T-helper 1 cell treated with Interleukin-12 subunit alpha and Interleukin-12 subunit beta and Interleukin-4 antibody, amounts not matched to agents 30 μg/mL and 1 μg/mL, for 36 hours (primary cell): ENCODE results near the gene KIF16B.

Experiments
- H3K27ac Mint-ChIP-seq: one replicate; pipeline ENCODE4 v1.8.0; 2021; ENCODE audit warnings: mild to moderate bottlenecking, mixed read lengths
- H3K27me3 Mint-ChIP-seq: one replicate; pipeline ENCODE4 v1.8.0; 2021; ENCODE audit warnings: low read depth, mixed read lengths
- H3K36me3 Mint-ChIP-seq: one replicate; pipeline ENCODE4 v1.8.0; 2021; ENCODE audit warnings: low read depth, mixed read lengths
- H3K4me1 Mint-ChIP-seq: one replicate; pipeline ENCODE4 v1.8.0; 2021; ENCODE audit warnings: low read depth, mixed read lengths
- H3K4me3 Mint-ChIP-seq: one replicate; pipeline ENCODE4 v1.8.0; 2021; ENCODE audit warnings: mild to moderate bottlenecking, moderate library complexity, mixed read lengths
- H3K9me3 Mint-ChIP-seq: one replicate; pipeline ENCODE4 v1.8.0; 2021; ENCODE audit warnings: mixed read lengths

The KIF16B gene

GRCh38 chr20:16505894-16506293 lies 67.4 kb downstream of the KIF16B start:
- H3K27me3 Mint-ChIP-seq = no peaks in the 10 kb centered on the region
- H3K9me3 Mint-ChIP-seq = no peaks in the 10 kb centered on the region
- H3K27ac Mint-ChIP-seq = no peak overlapping the region
- H3K4me3 Mint-ChIP-seq = no peak overlapping the region
- H3K36me3 Mint-ChIP-seq = peaks cover 17% of the 10 kb centered on the region
- H3K4me1 Mint-ChIP-seq = peaks cover 3% of the 10 kb centered on the region

- H3K27ac Mint-ChIP-seq = no peak overlapping the region
- H3K4me1 Mint-ChIP-seq = peaks cover 3% of the 10 kb centered on the region
- no peaks in the 10 kb centered on the region for H3K27me3 Mint-ChIP-seq
- peaks cover 11% of the 10 kb centered on the region for H3K36me3 Mint-ChIP-seq
- H3K4me3 Mint-ChIP-seq = no peak overlapping the region
- no peaks in the 10 kb centered on the region for H3K9me3 Mint-ChIP-seq
These were observed 71.9 kb downstream of the KIF16B start for GRCh38 chr20:16501301-16501700.

GRCh38 chr20:16500197-16500596 lies 73.1 kb downstream of the KIF16B start:
- Mint-ChIP-seq H3K27me3 (no peaks in the 10 kb centered on the region), H3K36me3 (peaks cover 6% of the 10 kb centered on the region), H3K27ac (no peak overlapping the region), H3K9me3 (no peaks in the 10 kb centered on the region), H3K4me3 (no peak overlapping the region), H3K4me1 (peaks cover 3% of the 10 kb centered on the region)

- Mint-ChIP-seq H3K4me3 (no peak overlapping the region), H3K9me3 (no peaks in the 10 kb centered on the region), H3K27me3 (no peaks in the 10 kb centered on the region), H3K27ac (no peak overlapping the region), H3K4me1 (peaks cover 3% of the 10 kb centered on the region), H3K36me3 (peaks cover 5% of the 10 kb centered on the region)
These were observed 74.6 kb downstream of the KIF16B start for GRCh38 chr20:16498526-16499253.

- no peaks in the 10 kb centered on the region for H3K27me3 Mint-ChIP-seq
- H3K9me3 Mint-ChIP-seq = no peaks in the 10 kb centered on the region
- no peak overlapping the region for H3K27ac Mint-ChIP-seq
- H3K4me3 Mint-ChIP-seq = no peak overlapping the region
- peaks cover 2% of the 10 kb centered on the region for H3K36me3 Mint-ChIP-seq
- peaks cover 3% of the 10 kb centered on the region for H3K4me1 Mint-ChIP-seq
These were observed 75.4 kb downstream of the KIF16B start for GRCh38 chr20:16497896-16498295.

- no peaks in the 10 kb centered on the region for H3K27me3 Mint-ChIP-seq
- H3K9me3 Mint-ChIP-seq = no peaks in the 10 kb centered on the region
- H3K27ac Mint-ChIP-seq = no peak overlapping the region
- H3K4me1 Mint-ChIP-seq = no peaks in the 10 kb centered on the region
- no peak overlapping the region for H3K4me3 Mint-ChIP-seq
- H3K36me3 Mint-ChIP-seq = no peaks in the 10 kb centered on the region
These were observed 79.8 kb downstream of the KIF16B start for GRCh38 chr20:16493486-16493885.

- H3K9me3 Mint-ChIP-seq = no peaks in the 10 kb centered on the region
- H3K27ac Mint-ChIP-seq = no peak overlapping the region
- H3K36me3 Mint-ChIP-seq = no peaks in the 10 kb centered on the region
- H3K27me3 Mint-ChIP-seq = no peaks in the 10 kb centered on the region
- no peak overlapping the region for H3K4me3 Mint-ChIP-seq
- H3K4me1 Mint-ChIP-seq = no peaks in the 10 kb centered on the region
These were observed 81.8 kb downstream of the KIF16B start for GRCh38 chr20:16491294-16491905.

- H3K36me3 Mint-ChIP-seq = no peaks in the 10 kb centered on the region
- no peak overlapping the region for H3K4me3 Mint-ChIP-seq
- H3K4me1 Mint-ChIP-seq = no peaks in the 10 kb centered on the region
- no peak overlapping the region for H3K27ac Mint-ChIP-seq
- no peaks in the 10 kb centered on the region for H3K9me3 Mint-ChIP-seq
- H3K27me3 Mint-ChIP-seq = no peaks in the 10 kb centered on the region
These were observed 82.6 kb downstream of the KIF16B start for GRCh38 chr20:16490696-16491095.

- H3K4me1 Mint-ChIP-seq = no peaks in the 10 kb centered on the region
- no peak overlapping the region for H3K27ac Mint-ChIP-seq
- no peak overlapping the region for H3K4me3 Mint-ChIP-seq
- H3K9me3 Mint-ChIP-seq = no peaks in the 10 kb centered on the region
- no peaks in the 10 kb centered on the region for H3K27me3 Mint-ChIP-seq
- H3K36me3 Mint-ChIP-seq = no peaks in the 10 kb centered on the region
These were observed 84.6 kb downstream of the KIF16B start for GRCh38 chr20:16488616-16489015.

- Mint-ChIP-seq H3K4me1 (no peaks in the 10 kb centered on the region), H3K9me3 (no peaks in the 10 kb centered on the region), H3K27me3 (no peaks in the 10 kb centered on the region), H3K4me3 (no peak overlapping the region), H3K27ac (no peak overlapping the region), H3K36me3 (no peaks in the 10 kb centered on the region)
These were observed 85.2 kb downstream of the KIF16B start for GRCh38 chr20:16488086-16488485.

GRCh38 chr20:16486532-16486931 lies 86.7 kb downstream of the KIF16B start:
- Mint-ChIP-seq H3K27me3 (no peaks in the 10 kb centered on the region), H3K9me3 (no peaks in the 10 kb centered on the region), H3K27ac (no peak overlapping the region), H3K4me3 (no peak overlapping the region), H3K4me1 (no peaks in the 10 kb centered on the region), H3K36me3 (no peaks in the 10 kb centered on the region)

GRCh38 chr20:16485401-16485800 lies 87.8 kb downstream of the KIF16B start:
- Mint-ChIP-seq H3K4me1 (no peaks in the 10 kb centered on the region), H3K27ac (no peak overlapping the region), H3K9me3 (no peaks in the 10 kb centered on the region), H3K36me3 (no peaks in the 10 kb centered on the region), H3K27me3 (no peaks in the 10 kb centered on the region), H3K4me3 (no peak overlapping the region)

GRCh38 chr20:16483024-16483423 lies 90.2 kb downstream of the KIF16B start:
- no peaks in the 10 kb centered on the region for H3K4me1 Mint-ChIP-seq
- H3K9me3 Mint-ChIP-seq = no peaks in the 10 kb centered on the region
- no peak overlapping the region for H3K27ac Mint-ChIP-seq
- H3K4me3 Mint-ChIP-seq = no peak overlapping the region
- no peaks in the 10 kb centered on the region for H3K36me3 Mint-ChIP-seq
- H3K27me3 Mint-ChIP-seq = no peaks in the 10 kb centered on the region

- H3K9me3 Mint-ChIP-seq = no peaks in the 10 kb centered on the region
- H3K27me3 Mint-ChIP-seq = no peaks in the 10 kb centered on the region
- no peak overlapping the region for H3K4me3 Mint-ChIP-seq
- peaks cover 8% of the 10 kb centered on the region for H3K4me1 Mint-ChIP-seq
- no peak overlapping the region for H3K27ac Mint-ChIP-seq
- peaks cover 2% of the 10 kb centered on the region for H3K36me3 Mint-ChIP-seq
These were observed 91.3 kb downstream of the KIF16B start for GRCh38 chr20:16481977-16482376.

- Mint-ChIP-seq H3K36me3 (peaks cover 2% of the 10 kb centered on the region), H3K27me3 (no peaks in the 10 kb centered on the region), H3K4me3 (no peak overlapping the region), H3K9me3 (no peaks in the 10 kb centered on the region), H3K27ac (no peak overlapping the region), H3K4me1 (peaks cover 8% of the 10 kb centered on the region)
These were observed 93.6 kb downstream of the KIF16B start for GRCh38 chr20:16479666-16480065.
